Upper lobe of left lung (tissue), 4 donors: ENCODE data around the gene EFHD1.

ENCODE experiments used
- POLR2AphosphoS5 ChIP-seq, 2 donors: sonication (generic); formaldehyde crosslinking; IDR thresholded peaks; one replicate each; pipeline ENCODE4 v1.5.1; 2017; ENCODE audit warnings: antibody characterized with exemption in 2 of 2
- TF ChIP-seq, protein P1 (sequence below), 6 experiments: fragments of 450-650 bp in 4 of 6; fragments of 200-600 bp in 2 of 6; sonication (generic) in 2 of 6; IDR thresholded peaks; one replicate each; pipeline ENCODE4 v1.5.1; 2016 to 2019; ENCODE audit warnings: antibody characterized with exemption in 6 of 6

DNA sequence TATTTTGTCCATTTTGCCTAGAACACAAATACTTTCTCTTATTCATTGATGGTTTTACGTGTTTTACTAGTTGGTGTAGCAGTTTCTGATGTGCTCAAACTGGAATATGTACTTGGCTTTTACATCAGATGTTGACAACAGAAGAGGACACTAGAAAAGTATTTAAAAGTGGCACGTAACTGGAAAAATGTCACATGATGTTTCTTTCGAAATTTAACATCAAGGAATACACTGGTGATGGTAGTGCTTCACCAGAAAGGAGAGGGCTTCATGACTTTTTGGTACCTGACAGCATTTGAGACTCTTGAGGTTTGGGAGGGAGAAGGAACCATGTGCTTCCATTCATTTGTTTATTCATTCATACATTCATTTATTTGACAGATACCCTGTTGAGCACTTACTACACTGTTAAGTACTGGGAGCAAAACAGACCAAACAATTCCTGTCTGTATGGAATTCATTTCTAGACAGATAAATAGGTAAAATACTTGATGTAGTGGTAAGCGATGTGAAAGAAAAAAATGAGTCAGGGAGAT is 65.2 kb downstream of the EFHD1 start:
- no peak for TF ChIP-seq POLR2AphosphoS5 (IDR thresholded peaks at IDR 0.05)
- TF ChIP-seq, protein P1, sequence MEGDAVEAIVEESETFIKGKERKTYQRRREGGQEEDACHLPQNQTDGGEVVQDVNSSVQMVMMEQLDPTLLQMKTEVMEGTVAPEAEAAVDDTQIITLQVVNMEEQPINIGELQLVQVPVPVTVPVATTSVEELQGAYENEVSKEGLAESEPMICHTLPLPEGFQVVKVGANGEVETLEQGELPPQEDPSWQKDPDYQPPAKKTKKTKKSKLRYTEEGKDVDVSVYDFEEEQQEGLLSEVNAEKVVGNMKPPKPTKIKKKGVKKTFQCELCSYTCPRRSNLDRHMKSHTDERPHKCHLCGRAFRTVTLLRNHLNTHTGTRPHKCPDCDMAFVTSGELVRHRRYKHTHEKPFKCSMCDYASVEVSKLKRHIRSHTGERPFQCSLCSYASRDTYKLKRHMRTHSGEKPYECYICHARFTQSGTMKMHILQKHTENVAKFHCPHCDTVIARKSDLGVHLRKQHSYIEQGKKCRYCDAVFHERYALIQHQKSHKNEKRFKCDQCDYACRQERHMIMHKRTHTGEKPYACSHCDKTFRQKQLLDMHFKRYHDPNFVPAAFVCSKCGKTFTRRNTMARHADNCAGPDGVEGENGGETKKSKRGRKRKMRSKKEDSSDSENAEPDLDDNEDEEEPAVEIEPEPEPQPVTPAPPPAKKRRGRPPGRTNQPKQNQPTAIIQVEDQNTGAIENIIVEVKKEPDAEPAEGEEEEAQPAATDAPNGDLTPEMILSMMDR (IDR thresholded peaks at IDR 0.05) = no peak
